Measurements from ENCODE around the gene KANSL1.

KANSL1 gene

DNA sequence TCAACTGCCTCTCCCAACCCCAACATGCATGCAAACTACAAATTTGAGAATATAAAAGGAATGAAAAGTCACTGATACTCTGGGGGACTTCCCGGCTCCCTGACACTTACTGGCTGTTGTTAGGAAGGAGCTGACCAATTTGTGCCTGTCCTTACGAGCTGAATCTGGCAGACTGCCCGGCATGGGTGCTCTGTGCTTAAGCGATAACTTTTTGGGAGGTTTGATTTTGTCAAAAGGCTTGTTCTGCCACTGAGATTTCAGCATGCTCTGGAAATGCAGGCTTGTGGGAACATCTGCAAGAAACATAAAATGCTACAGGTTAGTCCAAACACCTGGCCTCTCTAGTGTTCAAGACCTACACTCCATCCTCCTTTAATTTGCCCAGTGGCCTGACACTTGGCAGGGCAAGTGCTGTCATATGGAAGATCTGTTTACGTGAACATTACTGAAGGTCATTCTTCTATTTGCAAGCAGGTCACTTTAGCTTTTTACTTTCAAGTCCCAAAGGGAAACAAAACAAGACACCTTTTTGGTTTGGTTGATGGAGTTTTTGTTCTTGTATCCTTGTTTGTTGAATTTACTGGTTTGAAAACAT lies 153.5 kb downstream of the KANSL1 start:
- no peak for DNase-seq (ENCODE audit: low spot score)

DNA sequence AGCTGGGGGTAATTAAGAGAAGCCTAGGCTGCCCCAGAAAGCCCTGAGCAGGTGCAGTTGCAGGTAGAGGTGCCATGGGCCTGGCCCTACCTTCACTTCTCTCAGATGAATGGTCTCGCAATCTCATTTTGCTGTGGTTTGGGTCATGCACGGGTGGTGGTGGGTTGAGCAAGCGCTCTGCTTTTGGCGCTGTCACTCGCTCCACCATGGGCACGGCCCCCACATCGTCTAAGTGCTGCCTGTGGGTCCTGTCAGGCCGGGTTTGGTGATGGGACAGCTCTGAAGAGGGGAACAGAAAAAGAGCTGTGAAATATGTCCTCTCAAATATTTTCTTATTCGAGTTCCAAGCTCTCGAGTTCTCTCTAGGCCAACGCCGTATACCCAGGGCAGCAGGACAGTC lies 154.3 kb downstream of the KANSL1 start:
- no peak for DNase-seq (ENCODE audit: low spot score)

- DNase-seq (ENCODE audit: low spot score): no peak
Observed at GRCh38 chr17:46038414-46038813, 154.8 kb downstream of the KANSL1 start.

- no peak for DNase-seq (ENCODE audit: low spot score)
Observed at GRCh38 chr17:46037722-46038255, 155.4 kb downstream of the KANSL1 start.

- DNase-seq (ENCODE audit: low spot score): no peak
Observed at GRCh38 chr17:46036491-46036890, 156.7 kb downstream of the KANSL1 start.

DNA sequence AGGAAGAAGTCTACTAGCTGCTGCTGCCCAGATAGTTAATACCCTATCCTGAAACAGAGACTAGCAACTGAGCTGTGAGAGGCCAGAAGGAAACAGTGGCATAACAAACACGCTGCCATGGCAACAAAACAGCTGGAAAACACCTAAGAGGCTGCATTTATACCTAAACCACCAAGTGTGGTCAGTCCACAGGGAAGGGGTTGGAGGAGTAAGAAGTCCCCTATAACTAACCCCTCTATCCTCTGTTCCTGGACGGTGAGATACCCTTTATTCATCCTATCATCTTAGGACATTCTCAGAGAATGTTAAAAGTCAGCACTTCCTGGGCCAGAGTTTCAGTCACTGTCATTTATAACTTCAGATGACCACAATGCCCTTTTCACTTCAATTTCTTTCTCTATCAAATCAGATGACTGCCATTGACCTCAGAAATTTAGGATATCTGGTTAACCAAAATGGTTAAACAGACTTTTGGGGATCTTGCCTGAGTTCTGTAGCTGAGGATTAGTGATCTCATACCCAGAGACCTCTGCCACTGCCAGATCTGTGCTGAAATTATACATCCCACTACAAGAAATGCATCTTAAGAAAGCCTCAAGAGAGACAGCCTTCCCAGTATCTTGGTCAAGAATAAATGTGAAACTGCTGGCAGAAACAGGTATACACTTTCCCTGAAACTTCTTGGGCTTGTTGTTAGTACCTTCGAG lies 158.0 kb downstream of the KANSL1 start:
- no peak for DNase-seq (ENCODE audit: low spot score)

DNA sequence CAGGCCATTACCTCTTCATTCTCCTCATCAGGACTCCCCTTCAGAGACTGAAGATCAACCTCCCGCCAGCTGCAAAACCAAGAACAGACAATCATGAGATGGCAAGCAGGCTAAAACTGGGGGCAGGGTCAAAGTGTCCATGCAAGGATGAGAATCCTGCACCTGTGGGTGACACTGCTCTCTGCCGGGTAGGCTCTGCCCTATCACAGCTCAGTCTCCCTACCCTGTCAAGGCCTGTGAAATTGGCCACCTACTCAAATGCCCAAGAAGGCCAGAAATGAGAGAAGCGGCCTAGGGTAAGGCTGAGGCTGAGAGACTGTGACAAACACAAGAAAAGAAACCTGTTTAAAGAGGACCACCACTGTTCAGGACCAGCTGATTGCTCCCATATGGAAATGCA lies 159.8 kb downstream of the KANSL1 start:
- DNase-seq (ENCODE audit: low spot score): no peak

DNA sequence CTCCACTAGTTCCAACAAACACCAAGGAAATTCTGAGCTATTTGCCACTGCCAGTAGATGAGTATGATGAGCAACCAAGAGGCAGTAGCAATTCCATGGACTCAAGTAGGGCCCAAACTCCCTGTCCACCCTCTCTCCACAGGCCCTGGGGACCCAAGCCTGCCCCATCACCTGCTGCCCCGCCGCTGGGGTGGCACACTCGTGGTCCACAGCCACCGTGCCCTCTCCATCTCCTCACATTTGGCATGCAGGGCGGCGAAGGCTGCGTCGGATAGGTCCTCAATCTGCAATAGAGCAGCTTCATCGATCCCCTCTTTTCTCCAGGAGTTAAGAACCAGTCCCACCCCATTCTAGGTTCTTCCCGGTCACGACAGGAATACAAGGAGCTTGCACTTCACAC lies 160.3 kb downstream of the KANSL1 start:
- no peak for DNase-seq (ENCODE audit: low spot score)

- DNase-seq (ENCODE audit: low spot score): no peak
Observed at GRCh38 chr17:46031920-46032319, 161.3 kb downstream of the KANSL1 start.

- DNase-seq (ENCODE audit: low spot score): no peak
Observed at GRCh38 chr17:46031440-46031839, 161.8 kb downstream of the KANSL1 start.

DNA sequence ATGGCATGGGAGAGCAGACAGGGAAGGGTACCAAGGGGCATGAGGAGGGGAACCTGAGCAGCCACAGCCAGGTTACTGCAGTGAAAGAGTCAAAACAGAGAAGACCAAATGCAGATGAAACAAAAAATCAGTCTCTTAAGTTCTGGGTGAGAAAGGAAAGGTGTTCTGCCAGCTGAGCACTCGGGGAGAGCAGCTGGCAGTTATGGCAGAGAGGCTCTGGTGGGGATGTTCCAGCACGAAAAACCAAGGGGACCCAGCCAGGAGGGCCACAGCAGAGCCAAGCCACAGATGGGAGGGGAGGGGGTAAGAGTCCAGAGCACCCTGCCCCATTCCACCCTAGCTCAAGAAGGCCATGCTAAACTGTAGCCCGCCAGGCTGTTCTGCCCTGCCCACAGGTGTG lies 162.5 kb downstream of the KANSL1 start:
- no peak for DNase-seq (ENCODE audit: low spot score)

GRCh38 chr17:46029627-46030026 lies 163.6 kb downstream of the KANSL1 start:
- DNase-seq (ENCODE audit: low spot score): no peak

DNA sequence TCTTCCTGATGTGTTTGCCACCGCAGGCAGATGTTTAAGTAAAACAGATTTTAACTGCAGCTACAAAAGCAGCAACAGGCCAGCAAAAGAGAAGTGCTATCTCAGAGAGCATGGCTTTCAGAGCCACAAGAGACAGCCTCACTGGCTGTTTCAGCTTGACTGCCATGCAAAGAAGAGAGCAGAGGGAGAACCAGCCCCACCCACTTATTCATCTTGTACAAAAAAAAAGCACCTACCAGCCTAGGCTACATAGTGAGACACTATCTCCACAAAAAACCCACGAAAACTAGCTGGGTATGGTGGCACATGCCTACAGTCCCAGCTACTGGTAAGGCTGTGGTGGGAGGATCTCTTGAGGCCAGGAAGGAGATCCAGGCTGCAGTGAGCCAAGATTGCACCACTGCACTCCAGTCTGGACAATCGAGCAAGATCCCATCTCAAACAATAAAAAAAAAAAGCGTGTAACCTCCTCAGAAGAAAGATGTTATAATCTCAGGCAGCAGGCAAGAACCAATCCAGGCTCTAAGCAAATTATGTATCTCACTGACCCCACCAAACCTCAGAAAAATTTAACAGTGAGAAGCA lies 164.2 kb downstream of the KANSL1 start:
- DNase-seq (ENCODE audit: low spot score): no peak

- no peak for DNase-seq (ENCODE audit: low spot score)
Observed at GRCh38 chr17:46028374-46028773, 164.9 kb downstream of the KANSL1 start.

GRCh38 chr17:46027976-46028325 lies 165.3 kb downstream of the KANSL1 start:
- DNase-seq (ENCODE audit: low spot score): no peak

- DNase-seq (ENCODE audit: low spot score): no peak
Observed at GRCh38 chr17:46027048-46027975, 165.9 kb downstream of the KANSL1 start.

DNA sequence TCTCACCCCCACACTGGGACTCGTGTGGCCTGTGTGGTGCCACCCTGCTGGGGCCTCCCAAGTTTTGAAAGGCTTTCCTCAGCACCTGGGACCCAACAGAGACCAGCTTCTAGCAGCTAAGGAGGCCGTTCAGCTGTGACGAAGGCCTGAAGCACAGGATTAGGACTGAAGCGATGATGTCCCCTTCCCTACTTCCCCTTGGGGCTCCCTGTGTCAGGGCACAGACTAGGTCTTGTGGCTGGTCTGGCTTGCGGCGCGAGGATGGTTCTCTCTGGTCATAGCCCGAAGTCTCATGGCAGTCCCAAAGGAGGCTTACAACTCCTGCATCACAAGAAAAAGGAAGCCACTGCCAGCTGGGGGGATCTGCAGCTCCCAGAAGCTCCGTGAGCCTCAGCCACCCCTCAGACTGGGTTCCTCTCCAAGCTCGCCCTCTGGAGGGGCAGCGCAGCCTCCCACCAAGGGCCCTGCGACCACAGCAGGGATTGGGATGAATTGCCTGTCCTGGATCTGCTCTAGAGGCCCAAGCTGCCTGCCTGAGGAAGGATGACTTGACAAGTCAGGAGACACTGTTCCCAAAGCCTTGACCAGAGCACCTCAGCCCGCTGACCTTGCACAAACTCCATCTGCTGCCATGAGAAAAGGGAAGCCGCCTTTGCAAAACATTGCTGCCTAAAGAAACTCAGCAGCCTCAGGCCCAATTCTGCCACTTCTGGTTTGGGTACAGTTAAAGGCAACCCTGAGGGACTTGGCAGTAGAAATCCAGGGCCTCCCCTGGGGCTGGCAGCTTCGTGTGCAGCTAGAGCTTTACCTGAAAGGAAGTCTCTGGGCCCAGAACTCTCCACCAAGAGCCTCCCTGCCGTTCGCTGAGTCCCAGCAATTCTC lies 166.8 kb downstream of the KANSL1 start:
- DNase-seq (ENCODE audit: low spot score): no peak

DNA sequence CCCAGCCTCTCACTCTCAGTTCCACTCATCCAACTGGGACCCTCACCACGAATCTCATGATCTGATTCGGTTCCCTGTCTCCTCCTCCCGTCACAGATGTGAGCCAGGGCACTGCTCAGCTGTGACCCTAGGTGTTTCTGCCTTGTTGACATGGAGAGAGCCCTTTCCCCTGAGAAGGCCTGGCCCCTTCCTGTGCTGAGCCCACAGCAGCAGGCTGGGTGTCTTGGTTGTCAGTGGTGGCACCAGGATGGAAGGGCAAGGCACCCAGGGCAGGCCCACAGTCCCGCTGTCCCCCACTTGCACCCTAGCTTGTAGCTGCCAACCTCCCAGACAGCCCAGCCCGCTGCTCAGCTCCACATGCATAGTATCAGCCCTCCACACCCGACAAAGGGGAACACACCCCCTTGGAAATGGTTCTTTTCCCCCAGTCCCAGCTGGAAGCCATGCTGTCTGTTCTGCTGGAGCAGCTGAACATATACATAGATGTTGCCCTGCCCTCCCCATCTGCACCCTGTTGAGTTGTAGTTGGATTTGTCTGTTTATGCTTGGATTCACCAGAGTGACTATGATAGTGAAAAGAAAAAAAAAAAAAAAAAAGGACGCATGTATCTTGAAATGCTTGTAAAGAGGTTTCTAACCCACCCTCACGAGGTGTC lies 167.6 kb downstream of the KANSL1 start:
- no peak for DNase-seq (ENCODE audit: low spot score)

DNA sequence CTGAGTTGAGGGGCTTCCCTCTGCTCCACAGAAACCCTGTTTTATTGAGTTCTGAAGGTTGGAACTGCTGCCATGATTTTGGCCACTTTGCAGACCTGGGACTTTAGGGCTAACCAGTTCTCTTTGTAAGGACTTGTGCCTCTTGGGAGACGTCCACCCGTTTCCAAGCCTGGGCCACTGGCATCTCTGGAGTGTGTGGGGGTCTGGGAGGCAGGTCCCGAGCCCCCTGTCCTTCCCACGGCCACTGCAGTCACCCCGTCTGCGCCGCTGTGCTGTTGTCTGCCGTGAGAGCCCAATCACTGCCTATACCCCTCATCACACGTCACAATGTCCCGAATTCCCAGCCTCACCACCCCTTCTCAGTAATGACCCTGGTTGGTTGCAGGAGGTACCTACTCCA lies 168.2 kb downstream of the KANSL1 start:
- DNase-seq (ENCODE audit: low spot score): no peak

DNA sequence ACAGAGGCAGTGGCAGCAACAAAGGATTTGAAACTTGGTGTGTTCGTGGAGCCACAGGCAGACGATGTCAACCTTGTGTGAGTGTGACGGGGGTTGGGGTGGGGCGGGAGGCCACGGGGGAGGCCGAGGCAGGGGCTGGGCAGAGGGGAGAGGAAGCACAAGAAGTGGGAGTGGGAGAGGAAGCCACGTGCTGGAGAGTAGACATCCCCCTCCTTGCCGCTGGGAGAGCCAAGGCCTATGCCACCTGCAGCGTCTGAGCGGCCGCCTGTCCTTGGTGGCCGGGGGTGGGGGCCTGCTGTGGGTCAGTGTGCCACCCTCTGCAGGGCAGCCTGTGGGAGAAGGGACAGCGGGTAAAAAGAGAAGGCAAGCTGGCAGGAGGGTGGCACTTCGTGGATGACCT lies 168.6 kb downstream of the KANSL1 start:
- DNase-seq (ENCODE audit: low spot score): no peak

Measured in LoVo (cell line).